HEK293 (cell line): ENCODE measurements around the gene SMIM13.

ENCODE experiments used
- HOXA7 ChIP-seq: sonication (generic); formaldehyde crosslinking; IDR thresholded peaks from 2 replicates; pipeline ENCODE4 v1.8.1; 2022; ENCODE audit warnings: missing genetic modification reagents, borderline replicate concordance
- TCF7L2 ChIP-seq: IDR thresholded peaks from 2 replicates; pipeline ENCODE4 v1.6.1; 2011; ENCODE audit warnings: low read depth, mild to moderate bottlenecking, inconsistent platforms, low read length, moderate library complexity, borderline replicate concordance
- YY1 ChIP-seq: fragments of 450-650 bp; formaldehyde crosslinking; IDR thresholded peaks from 2 replicates; pipeline ENCODE4 v1.5.1; 2018; ENCODE audit warnings: missing biosample characterization, missing genetic modification characterization
- ZNF138 ChIP-seq: fragments of 450-650 bp; formaldehyde crosslinking; IDR thresholded peaks from 2 replicates; pipeline ENCODE4 v1.5.1; 2016; ENCODE audit warnings: missing biosample characterization, missing genetic modification characterization, borderline replicate concordance
- TF ChIP-seq, protein P1 (sequence below): fragments of 450-650 bp; formaldehyde crosslinking; IDR thresholded peaks from 2 replicates; pipeline ENCODE4 v1.5.1; 2016; ENCODE audit warnings: missing biosample characterization, missing genetic modification characterization
- TF ChIP-seq, protein P2 (sequence below): fragments of 450-650 bp; formaldehyde crosslinking; IDR thresholded peaks from 2 replicates; pipeline ENCODE4 v1.5.1; 2016; ENCODE audit warnings: missing biosample characterization, missing genetic modification characterization, low read depth

- TF ChIP-seq, protein P1, sequence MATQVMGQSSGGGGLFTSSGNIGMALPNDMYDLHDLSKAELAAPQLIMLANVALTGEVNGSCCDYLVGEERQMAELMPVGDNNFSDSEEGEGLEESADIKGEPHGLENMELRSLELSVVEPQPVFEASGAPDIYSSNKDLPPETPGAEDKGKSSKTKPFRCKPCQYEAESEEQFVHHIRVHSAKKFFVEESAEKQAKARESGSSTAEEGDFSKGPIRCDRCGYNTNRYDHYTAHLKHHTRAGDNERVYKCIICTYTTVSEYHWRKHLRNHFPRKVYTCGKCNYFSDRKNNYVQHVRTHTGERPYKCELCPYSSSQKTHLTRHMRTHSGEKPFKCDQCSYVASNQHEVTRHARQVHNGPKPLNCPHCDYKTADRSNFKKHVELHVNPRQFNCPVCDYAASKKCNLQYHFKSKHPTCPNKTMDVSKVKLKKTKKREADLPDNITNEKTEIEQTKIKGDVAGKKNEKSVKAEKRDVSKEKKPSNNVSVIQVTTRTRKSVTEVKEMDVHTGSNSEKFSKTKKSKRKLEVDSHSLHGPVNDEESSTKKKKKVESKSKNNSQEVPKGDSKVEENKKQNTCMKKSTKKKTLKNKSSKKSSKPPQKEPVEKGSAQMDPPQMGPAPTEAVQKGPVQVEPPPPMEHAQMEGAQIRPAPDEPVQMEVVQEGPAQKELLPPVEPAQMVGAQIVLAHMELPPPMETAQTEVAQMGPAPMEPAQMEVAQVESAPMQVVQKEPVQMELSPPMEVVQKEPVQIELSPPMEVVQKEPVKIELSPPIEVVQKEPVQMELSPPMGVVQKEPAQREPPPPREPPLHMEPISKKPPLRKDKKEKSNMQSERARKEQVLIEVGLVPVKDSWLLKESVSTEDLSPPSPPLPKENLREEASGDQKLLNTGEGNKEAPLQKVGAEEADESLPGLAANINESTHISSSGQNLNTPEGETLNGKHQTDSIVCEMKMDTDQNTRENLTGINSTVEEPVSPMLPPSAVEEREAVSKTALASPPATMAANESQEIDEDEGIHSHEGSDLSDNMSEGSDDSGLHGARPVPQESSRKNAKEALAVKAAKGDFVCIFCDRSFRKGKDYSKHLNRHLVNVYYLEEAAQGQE (tag by site-specific recombination) = no peak
- TF ChIP-seq, protein P2, sequence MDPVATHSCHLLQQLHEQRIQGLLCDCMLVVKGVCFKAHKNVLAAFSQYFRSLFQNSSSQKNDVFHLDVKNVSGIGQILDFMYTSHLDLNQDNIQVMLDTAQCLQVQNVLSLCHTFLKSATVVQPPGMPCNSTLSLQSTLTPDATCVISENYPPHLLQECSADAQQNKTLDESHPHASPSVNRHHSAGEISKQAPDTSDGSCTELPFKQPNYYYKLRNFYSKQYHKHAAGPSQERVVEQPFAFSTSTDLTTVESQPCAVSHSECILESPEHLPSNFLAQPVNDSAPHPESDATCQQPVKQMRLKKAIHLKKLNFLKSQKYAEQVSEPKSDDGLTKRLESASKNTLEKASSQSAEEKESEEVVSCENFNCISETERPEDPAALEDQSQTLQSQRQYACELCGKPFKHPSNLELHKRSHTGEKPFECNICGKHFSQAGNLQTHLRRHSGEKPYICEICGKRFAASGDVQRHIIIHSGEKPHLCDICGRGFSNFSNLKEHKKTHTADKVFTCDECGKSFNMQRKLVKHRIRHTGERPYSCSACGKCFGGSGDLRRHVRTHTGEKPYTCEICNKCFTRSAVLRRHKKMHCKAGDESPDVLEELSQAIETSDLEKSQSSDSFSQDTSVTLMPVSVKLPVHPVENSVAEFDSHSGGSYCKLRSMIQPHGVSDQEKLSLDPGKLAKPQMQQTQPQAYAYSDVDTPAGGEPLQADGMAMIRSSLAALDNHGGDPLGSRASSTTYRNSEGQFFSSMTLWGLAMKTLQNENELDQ = no peak
- TF ChIP-seq YY1 (no peak), HOXA7 (CRISPR knock-in tag) (no peak), ZNF138 (no peak), TCF7L2 (no peak)
These were observed 74.5 kb downstream of the SMIM13 start for GRCh38 chr6:11168091-11168635.
